Stimulated activated memory B cell treated with anti-CD40 and anti-IgM and Interleukin-4, amounts not matched to agents 10 μg/mL and 1 μg/mL and 100 μg/mL, for 72 hours (primary cell): Measurements from ENCODE around the gene EDA.
"Not testable (repeated sequence)": the region's sequence is repeated elsewhere in the genome, so short reads cannot be mapped to it uniquely, and the experiment has no call there.

Experiments used
- ATAC-seq: fragments of 150-1000 bp; cut with Tn5 transposase; 2 replicates; pipeline ENCODE4 v1.10.0; 2021
- H3K27ac Mint-ChIP-seq: one replicate; pipeline ENCODE4 v1.8.0; 2022; ENCODE audit warnings: mild to moderate bottlenecking, mixed read lengths
- H3K27me3 Mint-ChIP-seq: one replicate; pipeline ENCODE4 v1.8.0; 2022; ENCODE audit warnings: mixed read lengths
- H3K36me3 Mint-ChIP-seq: one replicate; pipeline ENCODE4 v1.8.0; 2022; ENCODE audit warnings: mixed read lengths
- H3K4me1 Mint-ChIP-seq: one replicate; pipeline ENCODE4 v1.8.0; 2022; ENCODE audit warnings: mixed read lengths
- H3K4me3 Mint-ChIP-seq: one replicate; pipeline ENCODE4 v1.8.0; 2022; ENCODE audit warnings: mild to moderate bottlenecking, moderate library complexity, mixed read lengths
- H3K9me3 Mint-ChIP-seq: one replicate; pipeline ENCODE4 v1.8.0; 2022; ENCODE audit warnings: mixed read lengths

The EDA gene

DNA sequence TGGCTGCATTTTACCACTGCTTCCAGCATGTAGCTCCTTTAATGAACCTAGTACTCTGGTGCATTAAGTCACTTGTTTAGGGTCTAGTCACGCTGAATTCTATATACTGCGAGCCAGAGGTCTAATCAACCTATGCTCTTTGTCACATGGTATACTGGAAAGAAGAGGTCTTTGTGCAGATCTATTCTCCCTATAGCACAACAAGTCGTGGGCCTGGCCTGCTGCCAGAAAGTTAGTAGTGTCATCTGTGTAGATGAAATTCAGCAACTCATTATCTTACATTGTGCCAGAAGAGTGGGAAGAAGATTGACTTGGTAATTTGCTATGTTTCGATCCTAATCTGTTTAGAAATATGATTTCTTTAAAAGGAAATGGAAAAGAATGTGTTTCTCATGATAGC lies 353.0 kb downstream of the EDA start:
- Mint-ChIP-seq H3K36me3 (no peaks in the 10 kb centered on the region), H3K27me3 (no peaks in the 10 kb centered on the region), H3K4me1 (no peaks in the 10 kb centered on the region), H3K9me3 (no peaks in the 10 kb centered on the region), H3K27ac (no peak overlapping the region), H3K4me3 (no peak overlapping the region)
- no peak for ATAC-seq

DNA sequence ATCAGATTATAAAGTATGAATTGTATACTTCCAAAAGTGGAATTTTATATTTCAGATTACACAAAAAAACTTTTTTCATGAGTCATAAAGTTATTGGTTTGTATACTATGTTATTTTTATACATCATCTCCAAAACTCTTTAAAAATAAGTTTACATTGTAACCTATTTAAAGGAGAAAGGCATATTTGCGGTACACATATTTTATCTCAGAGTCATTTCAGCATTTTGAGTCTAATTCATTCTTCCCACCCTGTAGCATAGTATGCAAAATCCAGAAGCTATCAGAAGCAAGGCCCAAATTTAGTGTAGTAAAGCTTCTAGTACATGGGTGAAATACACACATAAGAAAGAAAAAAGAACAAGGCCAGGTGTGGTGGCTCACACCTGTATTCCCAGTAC lies 353.5 kb downstream of the EDA start:
- H3K4me1 Mint-ChIP-seq = no peaks in the 10 kb centered on the region
- no peaks in the 10 kb centered on the region for H3K36me3 Mint-ChIP-seq
- no peak for ATAC-seq
- no peaks in the 10 kb centered on the region for H3K27me3 Mint-ChIP-seq
- H3K27ac Mint-ChIP-seq = no peak overlapping the region
- no peak overlapping the region for H3K4me3 Mint-ChIP-seq
- no peaks in the 10 kb centered on the region for H3K9me3 Mint-ChIP-seq

DNA sequence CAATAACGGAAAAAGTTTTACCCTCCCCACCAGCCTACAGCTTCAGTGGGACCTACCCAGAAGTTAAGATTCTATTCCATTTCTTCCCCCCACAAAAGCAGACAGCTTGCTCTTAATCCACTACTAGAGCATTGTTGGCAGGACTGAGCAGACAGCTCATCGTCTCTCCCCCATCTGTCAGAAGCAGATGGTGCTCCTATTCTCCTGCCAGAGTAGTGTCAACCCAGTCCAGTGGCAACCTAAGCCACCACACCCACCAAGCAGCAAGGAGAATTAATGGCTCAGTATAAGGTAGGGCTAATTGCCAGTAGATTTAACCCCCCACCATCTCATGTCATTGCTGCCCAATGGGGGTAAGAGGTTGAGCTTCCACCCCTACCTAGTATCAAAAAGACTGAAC lies 371.8 kb downstream of the EDA start:
- no peaks in the 10 kb centered on the region for H3K36me3 Mint-ChIP-seq
- no peaks in the 10 kb centered on the region for H3K27me3 Mint-ChIP-seq
- ATAC-seq = no peak
- no peaks in the 10 kb centered on the region for H3K4me1 Mint-ChIP-seq
- no peak overlapping the region for H3K4me3 Mint-ChIP-seq
- H3K9me3 Mint-ChIP-seq = no peaks in the 10 kb centered on the region
- no peak overlapping the region for H3K27ac Mint-ChIP-seq

DNA sequence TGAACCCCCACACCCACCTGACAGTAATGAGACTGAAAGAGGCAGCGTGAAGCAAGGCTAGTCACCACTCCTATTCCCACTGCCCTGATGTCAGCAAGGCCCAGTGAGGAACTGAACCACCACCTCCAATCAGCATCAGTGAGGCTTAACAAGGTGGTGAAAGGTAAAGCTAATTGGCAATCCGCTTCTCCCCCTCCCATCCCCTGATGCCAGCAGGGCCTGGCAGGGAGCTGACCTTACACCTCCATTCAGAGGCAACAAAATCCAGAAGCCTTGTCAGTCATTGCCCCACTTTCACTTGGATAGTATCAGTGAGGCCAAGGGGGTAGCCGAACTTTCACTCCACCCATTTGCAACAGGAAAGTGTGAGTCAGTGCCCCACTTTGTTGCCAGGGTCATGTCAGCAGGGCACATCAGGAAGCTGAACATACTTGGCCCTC lies 373.1 kb downstream of the EDA start:
- no peak for ATAC-seq
- no peaks in the 10 kb centered on the region for H3K27me3 Mint-ChIP-seq
- no peak overlapping the region for H3K27ac Mint-ChIP-seq

GRCh38 chrX:69991685-69992084 lies 375.8 kb downstream of the EDA start:
- no peak for ATAC-seq
- Mint-ChIP-seq H3K36me3 (no peaks in the 10 kb centered on the region), H3K9me3 (no peaks in the 10 kb centered on the region), H3K27ac (no peak overlapping the region), H3K27me3 (no peaks in the 10 kb centered on the region), H3K4me3 (no peak overlapping the region), H3K4me1 (no peaks in the 10 kb centered on the region)

More for the DNA sequence above, 373.1 kb downstream of the EDA start:
- H3K36me3 Mint-ChIP-seq = no peaks in the 10 kb centered on the region
- no peaks in the 10 kb centered on the region for H3K9me3 Mint-ChIP-seq
- H3K4me3 Mint-ChIP-seq = no peak overlapping the region
- no peaks in the 10 kb centered on the region for H3K4me1 Mint-ChIP-seq

DNA sequence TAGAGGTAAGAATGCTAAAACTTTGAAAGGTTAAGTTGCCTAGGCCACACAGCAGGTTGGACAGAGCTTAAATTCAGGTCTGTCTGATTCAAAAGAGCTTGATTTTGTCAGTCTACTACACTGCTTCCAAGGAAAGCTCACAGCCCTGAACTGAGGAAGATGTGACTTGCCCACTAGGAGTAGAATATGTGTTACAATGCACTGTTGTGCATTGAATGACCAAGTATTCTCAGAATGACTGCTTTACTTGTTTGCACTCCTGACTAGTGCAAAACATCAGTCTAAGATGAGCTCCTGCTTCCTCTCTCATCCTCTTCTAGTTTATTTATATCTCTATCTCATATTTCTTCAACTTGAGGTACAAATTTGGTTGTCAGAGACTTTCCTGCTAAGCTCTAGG lies 377.6 kb downstream of the EDA start:
- no peak for ATAC-seq
- Mint-ChIP-seq H3K4me1 (no peaks in the 10 kb centered on the region), H3K4me3 (no peak overlapping the region), H3K9me3 (no peaks in the 10 kb centered on the region), H3K27me3 (no peaks in the 10 kb centered on the region), H3K27ac (no peak overlapping the region), H3K36me3 (no peaks in the 10 kb centered on the region)

DNA sequence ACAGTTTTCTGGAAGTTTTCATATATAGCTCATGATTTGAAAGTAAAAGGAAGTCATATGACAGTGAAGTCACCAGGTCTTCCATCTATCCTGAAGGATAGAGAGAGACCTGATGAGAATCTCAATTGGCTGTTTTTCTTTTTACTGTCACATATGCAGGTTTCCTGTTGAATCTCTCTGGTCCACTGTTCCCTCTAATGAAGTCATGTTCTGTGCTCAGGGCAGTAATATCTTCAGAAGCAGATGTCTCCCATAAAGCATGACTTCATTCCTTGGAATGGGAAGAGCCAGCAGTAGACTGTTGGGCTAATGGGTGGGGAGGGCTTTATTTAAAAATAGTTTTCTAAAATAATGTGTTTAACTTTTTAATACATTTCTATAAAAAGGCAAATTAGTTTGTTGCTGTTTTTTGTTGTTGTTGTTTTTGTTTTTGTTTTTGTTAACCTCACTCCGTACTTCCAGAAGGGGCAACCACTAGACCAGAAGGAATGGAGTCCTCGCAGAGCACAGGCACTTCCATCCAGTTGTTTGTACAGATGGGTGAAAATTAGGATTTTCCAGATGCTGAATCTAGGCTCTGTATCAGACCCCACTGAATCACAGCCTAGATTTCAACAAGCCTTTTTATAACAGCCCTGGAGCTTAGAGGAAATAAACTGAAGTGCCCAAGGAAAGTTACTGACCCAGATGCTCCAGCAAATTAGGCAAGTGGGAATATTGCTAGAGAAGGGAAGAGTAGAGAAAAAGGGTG lies 379.6 kb downstream of the EDA start:
- no peaks in the 10 kb centered on the region for H3K4me1 Mint-ChIP-seq

DNA sequence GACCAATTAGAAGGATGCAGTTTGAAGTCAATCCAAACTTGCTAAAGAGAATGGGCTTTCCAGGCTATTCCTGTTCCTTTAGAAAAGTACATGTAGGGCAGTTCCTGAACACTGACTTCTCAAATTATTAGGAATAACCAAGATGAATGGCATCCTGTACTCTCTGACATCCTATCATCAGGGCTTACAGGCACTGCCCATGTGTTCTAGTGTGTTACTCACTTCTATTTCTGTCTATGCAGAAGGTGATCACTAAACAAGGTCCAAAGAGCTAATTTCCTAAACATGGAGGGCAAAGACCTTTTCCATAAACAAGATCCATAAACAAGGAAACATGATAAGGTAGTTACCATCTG lies 380.2 kb downstream of the EDA start:
- H3K4me1 Mint-ChIP-seq = no peaks in the 10 kb centered on the region
- no peaks in the 10 kb centered on the region for H3K9me3 Mint-ChIP-seq
- H3K27ac Mint-ChIP-seq = no peak overlapping the region
- H3K27me3 Mint-ChIP-seq = no peaks in the 10 kb centered on the region
- no peak for ATAC-seq
- H3K4me3 Mint-ChIP-seq = no peak overlapping the region
- no peaks in the 10 kb centered on the region for H3K36me3 Mint-ChIP-seq

More for the DNA sequence above, 379.6 kb downstream of the EDA start:
- no peak overlapping the region for H3K4me3 Mint-ChIP-seq
- H3K36me3 Mint-ChIP-seq = no peaks in the 10 kb centered on the region
- H3K27ac Mint-ChIP-seq = no peak overlapping the region
- H3K27me3 Mint-ChIP-seq = no peaks in the 10 kb centered on the region
- H3K9me3 Mint-ChIP-seq = no peaks in the 10 kb centered on the region
- ATAC-seq = no peak

DNA sequence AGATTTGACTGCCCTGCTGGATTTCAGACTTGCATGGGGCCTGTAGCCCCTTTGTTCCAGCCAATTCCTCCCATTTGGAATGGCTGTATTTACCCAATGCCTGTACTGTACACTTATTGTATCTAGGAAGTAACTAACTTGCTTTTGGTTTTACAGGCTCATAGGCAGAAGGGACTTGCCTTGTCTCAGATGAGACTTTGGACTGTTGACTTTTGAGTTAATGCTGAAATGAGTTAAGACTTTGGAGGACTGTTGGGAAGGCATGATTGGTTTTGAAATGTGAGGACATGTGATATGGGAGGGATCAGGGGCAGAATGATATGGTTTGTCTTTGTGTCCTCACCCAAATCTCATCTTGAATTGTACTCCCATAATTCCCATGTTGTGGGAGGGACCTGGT lies 382.4 kb downstream of the EDA start:
- H3K4me1 Mint-ChIP-seq, H3K27me3 Mint-ChIP-seq, ATAC-seq, H3K27ac Mint-ChIP-seq, H3K9me3 Mint-ChIP-seq, H3K36me3 Mint-ChIP-seq, H3K4me3 Mint-ChIP-seq: not testable (repeated sequence)

- Mint-ChIP-seq H3K4me1 (no peaks in the 10 kb centered on the region), H3K36me3 (no peaks in the 10 kb centered on the region), H3K9me3 (no peaks in the 10 kb centered on the region), H3K4me3 (no peak overlapping the region), H3K27ac (no peak overlapping the region), H3K27me3 (no peaks in the 10 kb centered on the region)
- no peak for ATAC-seq
These were observed 385.4 kb downstream of the EDA start for GRCh38 chrX:70001269-70001668.

- ATAC-seq = no peak
- Mint-ChIP-seq H3K9me3 (no peaks in the 10 kb centered on the region), H3K36me3 (no peaks in the 10 kb centered on the region), H3K27ac (no peak overlapping the region), H3K27me3 (no peaks in the 10 kb centered on the region), H3K4me3 (no peak overlapping the region), H3K4me1 (no peaks in the 10 kb centered on the region)
These were observed 385.9 kb downstream of the EDA start for GRCh38 chrX:70001708-70002341.

DNA sequence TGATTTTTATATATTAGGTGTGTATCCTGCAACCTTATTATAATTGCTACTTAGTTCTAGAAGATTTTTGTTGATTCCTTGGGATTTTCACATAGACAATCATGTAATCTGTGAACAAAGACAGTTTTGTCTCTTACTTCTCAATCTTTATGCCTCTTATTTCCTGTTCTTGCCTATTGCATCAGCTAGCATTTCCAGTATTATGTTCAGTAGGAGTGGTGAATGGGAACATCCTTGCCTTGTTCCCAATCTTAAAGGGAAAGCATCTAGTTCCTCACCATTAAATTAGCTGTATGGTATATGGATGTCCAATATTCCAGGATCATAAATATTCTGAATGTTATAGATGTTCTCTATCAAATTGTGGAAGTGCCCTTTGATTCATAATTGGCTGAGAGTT lies 392.0 kb downstream of the EDA start:
- no peak for ATAC-seq

GRCh38 chrX:70009049-70009448 lies 393.1 kb downstream of the EDA start:
- Mint-ChIP-seq H3K36me3 (no peaks in the 10 kb centered on the region), H3K27me3 (no peaks in the 10 kb centered on the region), H3K27ac (no peak overlapping the region), H3K4me3 (no peak overlapping the region), H3K9me3 (no peaks in the 10 kb centered on the region), H3K4me1 (no peaks in the 10 kb centered on the region)
- ATAC-seq = no peak

More for the DNA sequence above, 392.0 kb downstream of the EDA start:
- Mint-ChIP-seq H3K9me3 (no peaks in the 10 kb centered on the region), H3K36me3 (no peaks in the 10 kb centered on the region), H3K27ac (no peak overlapping the region), H3K4me3 (no peak overlapping the region), H3K4me1 (no peaks in the 10 kb centered on the region), H3K27me3 (no peaks in the 10 kb centered on the region)

GRCh38 chrX:70009970-70010369 lies 394.1 kb downstream of the EDA start:
- no peaks in the 10 kb centered on the region for H3K9me3 Mint-ChIP-seq
- H3K4me3 Mint-ChIP-seq = no peak overlapping the region
- H3K27me3 Mint-ChIP-seq = no peaks in the 10 kb centered on the region
- no peak overlapping the region for H3K27ac Mint-ChIP-seq
- no peaks in the 10 kb centered on the region for H3K4me1 Mint-ChIP-seq
- no peaks in the 10 kb centered on the region for H3K36me3 Mint-ChIP-seq
- ATAC-seq = no peak

DNA sequence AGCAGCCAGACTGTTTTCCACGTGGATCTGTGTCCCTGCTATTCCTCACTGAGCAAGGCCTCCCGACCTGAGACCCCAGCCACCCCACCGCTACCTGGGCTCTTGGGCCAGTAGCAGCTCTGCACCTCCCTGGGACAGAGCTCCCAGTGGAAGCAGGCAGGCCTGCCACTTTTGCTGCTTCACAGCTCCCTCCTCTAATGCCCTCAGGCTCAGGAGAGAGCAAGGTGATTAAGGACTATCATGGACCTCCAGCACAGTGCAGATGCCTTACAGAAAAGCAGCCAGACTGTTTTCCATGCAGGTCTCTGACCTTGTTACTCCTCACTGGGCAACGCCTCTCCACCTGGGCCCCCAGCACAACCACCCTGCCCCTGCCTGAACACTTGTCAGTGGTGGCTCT lies 396.8 kb downstream of the EDA start:
- H3K4me1 Mint-ChIP-seq = no peaks in the 10 kb centered on the region
- no peak overlapping the region for H3K4me3 Mint-ChIP-seq
- H3K27me3 Mint-ChIP-seq = no peaks in the 10 kb centered on the region
- no peaks in the 10 kb centered on the region for H3K36me3 Mint-ChIP-seq
- no peak for ATAC-seq
- no peaks in the 10 kb centered on the region for H3K9me3 Mint-ChIP-seq
- H3K27ac Mint-ChIP-seq = no peak overlapping the region
